Vagina (tissue), 2 donors: Measurements from ENCODE around the gene GPRIN1.
"Not testable (repeated sequence)": the region's sequence is repeated elsewhere in the genome, so short reads cannot be mapped to it uniquely, and the experiment has no call there.

Experiments used
- CTCF ChIP-seq, 3 experiments: fragments of 450-650 bp in 2 of 3; fragments of 200-600 bp in 1 of 3; sonication (generic) in 1 of 3; IDR thresholded peaks; one replicate each; pipeline ENCODE4 v1.5.1; 2017 to 2019; ENCODE audit warnings: antibody characterized with exemption in 3 of 3, mild to moderate bottlenecking in 2 of 3, moderate library complexity in 2 of 3
- POLR2A ChIP-seq, 2 donors: fragments of 450-650 bp; IDR thresholded peaks; one replicate each; pipeline ENCODE4 v1.6.1; 2017; ENCODE audit warnings: antibody characterized with exemption in 2 of 2, mild to moderate bottlenecking in 2 of 2, moderate library complexity in 2 of 2
- POLR2AphosphoS5 ChIP-seq, 2 donors: sonication (generic); formaldehyde crosslinking; IDR thresholded peaks; one replicate each; pipeline ENCODE4 v1.9.0; 2017; ENCODE audit warnings: antibody characterized with exemption in 2 of 2, mild to moderate bottlenecking in 2 of 2, low read depth in 1 of 2; ENCODE audit not compliant: insufficient read depth in 1 of 2

- TF ChIP-seq POLR2A (IDR thresholded peaks at IDR 0.05); CTCF (IDR thresholded peaks at IDR 0.05); POLR2AphosphoS5 (IDR thresholded peaks at IDR 0.05; ENCODE audit: insufficient read depth in 1 of 2, low read depth in 1 of 2): not testable (repeated sequence)
Measured at GRCh38 chr5:176599749-176600430, 10.1 kb downstream of the GPRIN1 start.
